ENCODE results near the gene IQGAP2.

Gene IQGAP2

DNA sequence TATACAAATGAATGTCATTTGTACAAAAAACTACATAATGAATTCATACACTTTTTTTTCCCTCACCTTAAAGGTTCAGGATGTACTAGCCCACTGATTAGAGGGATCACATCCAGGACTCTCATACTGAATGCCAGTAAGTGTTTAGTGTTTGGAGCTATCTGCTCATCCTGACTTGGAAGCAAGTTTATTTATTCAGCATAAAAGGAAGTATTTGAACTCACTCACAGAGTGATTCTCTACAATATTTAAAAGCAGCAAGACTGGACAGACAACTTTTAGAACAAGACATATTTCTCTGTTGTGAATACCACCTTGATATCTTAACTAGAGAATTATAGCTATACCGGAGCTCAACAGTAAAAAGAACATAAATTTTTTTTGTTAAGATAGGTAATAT is 14.8 kb upstream of the IQGAP2 start:
- H3K9ac ChIP-seq (ENCODE audit: low read length), result no peak overlapping the region
- H3K4me3 ChIP-seq (ENCODE audit: insufficient read depth, low read length, poor library complexity, severe bottlenecking), result no peak overlapping the region
- no peaks in the 10 kb centered on the region for H3K9me3 ChIP-seq (ENCODE audit: insufficient read depth, low read length)
- H4K20me1 ChIP-seq (ENCODE audit: low read depth, low read length), result no peaks in the 10 kb centered on the region
- no peak overlapping the region for H3K27ac ChIP-seq (ENCODE audit: low read depth, low read length)
- TF ChIP-seq, protein P1, sequence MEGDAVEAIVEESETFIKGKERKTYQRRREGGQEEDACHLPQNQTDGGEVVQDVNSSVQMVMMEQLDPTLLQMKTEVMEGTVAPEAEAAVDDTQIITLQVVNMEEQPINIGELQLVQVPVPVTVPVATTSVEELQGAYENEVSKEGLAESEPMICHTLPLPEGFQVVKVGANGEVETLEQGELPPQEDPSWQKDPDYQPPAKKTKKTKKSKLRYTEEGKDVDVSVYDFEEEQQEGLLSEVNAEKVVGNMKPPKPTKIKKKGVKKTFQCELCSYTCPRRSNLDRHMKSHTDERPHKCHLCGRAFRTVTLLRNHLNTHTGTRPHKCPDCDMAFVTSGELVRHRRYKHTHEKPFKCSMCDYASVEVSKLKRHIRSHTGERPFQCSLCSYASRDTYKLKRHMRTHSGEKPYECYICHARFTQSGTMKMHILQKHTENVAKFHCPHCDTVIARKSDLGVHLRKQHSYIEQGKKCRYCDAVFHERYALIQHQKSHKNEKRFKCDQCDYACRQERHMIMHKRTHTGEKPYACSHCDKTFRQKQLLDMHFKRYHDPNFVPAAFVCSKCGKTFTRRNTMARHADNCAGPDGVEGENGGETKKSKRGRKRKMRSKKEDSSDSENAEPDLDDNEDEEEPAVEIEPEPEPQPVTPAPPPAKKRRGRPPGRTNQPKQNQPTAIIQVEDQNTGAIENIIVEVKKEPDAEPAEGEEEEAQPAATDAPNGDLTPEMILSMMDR (IDR thresholded peaks at IDR 0.05; ENCODE audit: insufficient read depth, low read length, poor library complexity, severe bottlenecking), result no peak
- no peak for TF ChIP-seq EZH2phosphoT487 (conservative IDR thresholded peaks at IDR 0.05; ENCODE audit: low read length)
- H3F3A ChIP-seq (ENCODE audit: insufficient read depth), result no peaks in the 10 kb centered on the region
- H3K27me3 ChIP-seq (ENCODE audit: low read length), result no peaks in the 10 kb centered on the region
- H3K36me3 ChIP-seq (ENCODE audit: low read length), result no peaks in the 10 kb centered on the region
- no peaks in the 10 kb centered on the region for H3K79me2 ChIP-seq (ENCODE audit: insufficient read depth, low read length)
- no peak overlapping the region for H2AFZ ChIP-seq (ENCODE audit: low read depth, low read length, severe bottlenecking)
- no peak overlapping the region for H3K4me2 ChIP-seq (ENCODE audit: low read depth, low read length, poor library complexity, severe bottlenecking)
- no peaks in the 10 kb centered on the region for H3K9me2 ChIP-seq (replicated peaks; ENCODE audit: insufficient read depth, low read length)

- Histone ChIP-seq H3K27ac (ENCODE audit: low read depth, low read length) (no peak overlapping the region), H3K4me2 (ENCODE audit: low read depth, low read length, poor library complexity, severe bottlenecking) (no peak overlapping the region), H3K27me3 (ENCODE audit: low read length) (no peaks in the 10 kb centered on the region), H3K9ac (ENCODE audit: low read length) (no peak overlapping the region), H3F3A (ENCODE audit: insufficient read depth) (no peaks in the 10 kb centered on the region), H3K4me3 (ENCODE audit: insufficient read depth, low read length, poor library complexity, severe bottlenecking) (no peak overlapping the region), H3K79me2 (ENCODE audit: insufficient read depth, low read length) (no peaks in the 10 kb centered on the region), H4K20me1 (ENCODE audit: low read depth, low read length) (no peaks in the 10 kb centered on the region), H3K9me3 (ENCODE audit: insufficient read depth, low read length) (no peaks in the 10 kb centered on the region), H3K9me2 (replicated peaks; ENCODE audit: insufficient read depth, low read length) (no peaks in the 10 kb centered on the region), H3K36me3 (ENCODE audit: low read length) (no peaks in the 10 kb centered on the region), H2AFZ (ENCODE audit: low read depth, low read length, severe bottlenecking) (no peak overlapping the region)
- TF ChIP-seq, protein P1 (IDR thresholded peaks at IDR 0.05; ENCODE audit: insufficient read depth, low read length, poor library complexity, severe bottlenecking), result no peak
- TF ChIP-seq EZH2phosphoT487 (conservative IDR thresholded peaks at IDR 0.05; ENCODE audit: low read length), result no peak
Observed at GRCh38 chr5:76388791-76389512, 14.1 kb upstream of the IQGAP2 start.

DNA sequence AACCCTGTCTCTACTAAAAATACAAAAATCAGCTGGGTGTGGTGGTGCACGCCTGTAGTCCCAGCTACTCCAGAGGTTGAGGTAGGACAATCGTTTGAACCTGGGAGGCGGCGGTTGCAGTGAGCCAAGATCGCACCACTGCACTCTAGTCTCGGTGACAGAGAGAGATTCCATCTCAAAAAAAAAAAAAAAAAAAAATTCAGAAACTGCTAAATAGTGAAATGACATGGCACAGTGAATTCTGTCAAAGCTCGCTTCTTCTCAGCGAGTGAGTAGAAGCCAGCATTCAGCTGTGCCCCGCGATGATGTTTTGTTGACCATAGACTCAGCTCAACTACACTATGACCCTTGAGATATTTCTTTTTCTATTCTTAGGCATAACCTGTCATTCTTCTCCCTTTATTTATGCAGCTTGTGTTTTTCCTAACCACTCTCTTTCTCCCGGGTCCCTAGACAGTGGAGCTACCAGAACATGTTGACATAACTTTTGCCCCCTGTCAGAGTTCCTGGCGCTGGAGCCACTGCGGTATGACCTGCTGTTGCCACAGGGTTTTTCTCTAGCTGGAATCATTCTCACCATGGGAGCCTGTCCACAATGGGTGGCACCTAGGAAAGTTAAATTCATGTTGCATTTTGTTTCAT is 13.5 kb upstream of the IQGAP2 start:
- no peaks in the 10 kb centered on the region for H3K9me3 ChIP-seq (ENCODE audit: insufficient read depth, low read length)
- H2AFZ ChIP-seq (ENCODE audit: low read depth, low read length, severe bottlenecking), result no peak overlapping the region
- no peaks in the 10 kb centered on the region for H3K36me3 ChIP-seq (ENCODE audit: low read length)
- TF ChIP-seq EZH2phosphoT487 (conservative IDR thresholded peaks at IDR 0.05; ENCODE audit: low read length), result no peak
- TF ChIP-seq, protein P1 (IDR thresholded peaks at IDR 0.05; ENCODE audit: insufficient read depth, low read length, poor library complexity, severe bottlenecking), result no peak
- no peak overlapping the region for H3K4me3 ChIP-seq (ENCODE audit: insufficient read depth, low read length, poor library complexity, severe bottlenecking)
- H4K20me1 ChIP-seq (ENCODE audit: low read depth, low read length), result no peaks in the 10 kb centered on the region
- no peaks in the 10 kb centered on the region for H3K79me2 ChIP-seq (ENCODE audit: insufficient read depth, low read length)
- no peak overlapping the region for H3K4me2 ChIP-seq (ENCODE audit: low read depth, low read length, poor library complexity, severe bottlenecking)
- no peak overlapping the region for H3K27ac ChIP-seq (ENCODE audit: low read depth, low read length)
- no peaks in the 10 kb centered on the region for H3K27me3 ChIP-seq (ENCODE audit: low read length)
- no peaks in the 10 kb centered on the region for H3F3A ChIP-seq (ENCODE audit: insufficient read depth)
- no peaks in the 10 kb centered on the region for H3K9me2 ChIP-seq (replicated peaks; ENCODE audit: insufficient read depth, low read length)
- H3K9ac ChIP-seq (ENCODE audit: low read length), result no peak overlapping the region

All from SU-DHL-6 (cell line).